Keratinocyte (primary cell): ENCODE measurements around the gene TMEM94.

Experiments
- EZH2 ChIP-seq: IDR thresholded peaks from one replicate; pipeline ENCODE4 v1.6.1; 2012; ENCODE audit warnings: inconsistent platforms, mild to moderate bottlenecking, low read length, moderate library complexity
- TF ChIP-seq, protein P1 (sequence below), 3 experiments: IDR thresholded peaks in 1 of 3; conservative IDR thresholded peaks in 1 of 3; optimal IDR thresholded peaks in 1 of 3; 2 replicates in 2 of 3; 3 replicates in 1 of 3; pipeline versions ENCODE3 to v1.5.1; 2011; ENCODE audit warnings: low read length in 3 of 3, mild to moderate bottlenecking in 3 of 3, moderate library complexity in 2 of 3, control low read depth in 1 of 3, inconsistent platforms in 1 of 3; ENCODE audit not compliant: insufficient read depth in 2 of 3; ENCODE audit errors: extremely low read depth in 1 of 3

DNA sequence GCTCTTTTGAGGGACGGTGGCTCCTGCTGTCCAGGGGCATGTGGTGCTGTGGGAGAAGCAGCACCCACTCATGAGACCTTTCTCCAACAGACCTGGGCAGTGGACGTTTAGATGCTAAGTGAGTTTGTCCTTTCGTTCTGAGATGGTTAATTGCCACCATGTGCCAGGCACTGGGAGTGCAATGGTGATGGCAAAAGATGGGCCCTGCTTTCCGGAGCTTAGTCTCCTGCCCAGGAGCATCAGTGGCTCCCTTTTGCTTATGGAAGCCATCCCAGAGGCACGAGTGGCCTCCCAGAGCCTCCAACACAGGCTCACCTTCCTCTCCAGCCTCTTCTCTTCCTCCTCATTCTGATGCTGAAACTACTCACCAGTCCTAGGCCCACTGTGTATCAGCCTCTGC lies 30.5 kb downstream of the TMEM94 start:
- TF ChIP-seq, protein P1, sequence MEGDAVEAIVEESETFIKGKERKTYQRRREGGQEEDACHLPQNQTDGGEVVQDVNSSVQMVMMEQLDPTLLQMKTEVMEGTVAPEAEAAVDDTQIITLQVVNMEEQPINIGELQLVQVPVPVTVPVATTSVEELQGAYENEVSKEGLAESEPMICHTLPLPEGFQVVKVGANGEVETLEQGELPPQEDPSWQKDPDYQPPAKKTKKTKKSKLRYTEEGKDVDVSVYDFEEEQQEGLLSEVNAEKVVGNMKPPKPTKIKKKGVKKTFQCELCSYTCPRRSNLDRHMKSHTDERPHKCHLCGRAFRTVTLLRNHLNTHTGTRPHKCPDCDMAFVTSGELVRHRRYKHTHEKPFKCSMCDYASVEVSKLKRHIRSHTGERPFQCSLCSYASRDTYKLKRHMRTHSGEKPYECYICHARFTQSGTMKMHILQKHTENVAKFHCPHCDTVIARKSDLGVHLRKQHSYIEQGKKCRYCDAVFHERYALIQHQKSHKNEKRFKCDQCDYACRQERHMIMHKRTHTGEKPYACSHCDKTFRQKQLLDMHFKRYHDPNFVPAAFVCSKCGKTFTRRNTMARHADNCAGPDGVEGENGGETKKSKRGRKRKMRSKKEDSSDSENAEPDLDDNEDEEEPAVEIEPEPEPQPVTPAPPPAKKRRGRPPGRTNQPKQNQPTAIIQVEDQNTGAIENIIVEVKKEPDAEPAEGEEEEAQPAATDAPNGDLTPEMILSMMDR (optimal IDR thresholded peaks at IDR 0.05 in 1 of 3, IDR thresholded peaks at IDR 0.05 in 1 of 3, conservative IDR thresholded peaks at IDR 0.05 in 1 of 3; ENCODE audit: extremely low read depth in 1 of 3, insufficient read depth in 2 of 3, low read length in 3 of 3), result no peak
- TF ChIP-seq EZH2, result no peak
